SK-N-MC (cell line): Measurements from ENCODE around the gene ECE1.

ENCODE experiments used
- DNase-seq: peaks from one replicate; pipeline ENCODE4 v3.0.0-alpha.2; 2011; ENCODE audit warnings: low read depth, low spot score
- H3K27ac ChIP-seq: fragments of 200-600 bp; sonication (generic); 2 replicates; pipeline ENCODE4 v1.5.1; 2016; ENCODE audit warnings: mixed run types
- H3K36me3 ChIP-seq: fragments of 200-600 bp; sonication (generic); 2 replicates; pipeline ENCODE4 v1.6.1; 2017; ENCODE audit warnings: antibody characterized with exemption, low read length, mixed read lengths; ENCODE audit not compliant: insufficient read depth
- H3K4me3 ChIP-seq: fragments of 200-600 bp; sonication (generic); 2 replicates; pipeline ENCODE4 v1.5.1; 2016
- H3K9ac ChIP-seq: fragments of 200-600 bp; sonication (generic); 2 replicates; pipeline ENCODE4 v1.8.0; 2017; ENCODE audit warnings: mixed run types, mixed read lengths; ENCODE audit not compliant: insufficient read length
- H3K9me3 ChIP-seq: fragments of 200-600 bp; sonication (generic); 2 replicates; pipeline ENCODE4 v1.6.1; 2017; ENCODE audit warnings: low read depth, mild to moderate bottlenecking, antibody characterized with exemption, low read length, moderate library complexity, mixed read lengths
- EZH2 ChIP-seq: fragments of 200-600 bp; sonication (generic); IDR thresholded peaks from one replicate; pipeline ENCODE4 v1.6.1; 2017; ENCODE audit warnings: antibody characterized with exemption
- FOXP2 ChIP-seq: optimal IDR thresholded peaks from 2 replicates; pipeline ENCODE3; 2011; ENCODE audit warnings: mild to moderate bottlenecking, moderate library complexity; ENCODE audit not compliant: insufficient read depth; ENCODE audit errors: extremely low read length, control extremely low read depth
- POLR2AphosphoS5 ChIP-seq: IDR thresholded peaks from 2 replicates; pipeline ENCODE4 v1.6.1; 2012; ENCODE audit warnings: mild to moderate bottlenecking, low read depth, low read length, borderline replicate concordance

ECE1 gene

GRCh38 chr1:21289700-21290545, at the start of gene ECE1:
Gene ECE1, minus strand, starts transcription at chr1:21290463. Its CDS starts 49 bp downstream, at chr1:21290414.
- no peak within 1 kb of the TSS for H3K27ac ChIP-seq
- peak within 1 kb of the TSS; percentile 82 for H3K4me3 ChIP-seq
- TF ChIP-seq POLR2AphosphoS5 (peak; percentile 70), EZH2 (no peak)
- no peaks in the 10 kb centered on the region for H3K36me3 ChIP-seq
- peak within 1 kb of the TSS; percentile 63 for H3K9ac ChIP-seq
- no peaks in the 10 kb centered on the region for H3K9me3 ChIP-seq
- DNase-seq: no peak

DNA sequence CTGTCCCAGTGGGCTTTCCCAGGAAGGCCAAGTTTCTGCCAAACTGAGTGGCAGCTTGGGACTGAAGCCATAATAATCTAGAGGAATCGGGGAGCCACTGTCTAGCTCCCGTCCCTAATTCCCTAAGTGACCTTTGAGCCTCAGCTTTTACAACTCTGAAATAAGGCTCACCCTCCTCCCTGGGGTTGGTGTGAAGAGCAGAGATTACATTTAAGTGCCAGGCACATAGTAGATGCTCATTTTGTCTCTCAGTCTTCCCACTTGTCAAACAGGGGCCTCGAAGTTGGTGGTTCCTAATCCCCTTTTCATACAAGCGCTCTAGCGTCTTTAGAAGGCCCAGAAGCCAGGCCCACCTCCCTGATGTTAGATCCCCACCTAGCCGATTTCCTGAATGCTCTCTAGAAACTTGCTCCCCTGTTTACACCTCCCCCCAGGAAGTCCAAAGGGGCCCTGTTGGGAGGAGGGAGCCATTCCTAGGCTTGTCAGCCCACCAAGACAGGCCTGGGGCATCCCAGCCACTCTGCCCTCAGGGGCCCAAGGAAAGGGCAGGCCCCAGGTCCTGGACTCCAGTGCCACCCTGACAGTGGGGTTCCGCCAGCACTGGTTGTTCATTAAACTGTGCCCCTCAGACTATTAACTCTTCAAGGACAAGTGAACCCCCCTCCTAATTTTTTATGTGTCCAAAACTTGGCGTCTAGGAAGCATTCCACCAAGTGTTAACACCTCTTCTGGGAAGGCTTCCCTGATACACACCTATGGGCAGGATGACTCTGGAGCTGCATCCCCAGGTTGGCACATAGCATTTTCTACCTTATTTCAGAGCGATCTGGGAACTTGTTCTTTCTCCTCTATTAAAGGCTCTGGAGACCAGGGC, 49.3 kb upstream of the ECE1 start:
- Histone ChIP-seq H3K9me3 (no peaks in the 10 kb centered on the region), H3K36me3 (no peaks in the 10 kb centered on the region), H3K27ac (no peak overlapping the region), H3K4me3 (no peak overlapping the region), H3K9ac (no peak overlapping the region)
- TF ChIP-seq FOXP2 (no peak), POLR2AphosphoS5 (no peak), EZH2 (no peak)
- no peak for DNase-seq

- TF ChIP-seq EZH2 (no peak), FOXP2 (no peak), POLR2AphosphoS5 (no peak)
- no peak overlapping the region for H3K9ac ChIP-seq
- H3K4me3 ChIP-seq: no peak overlapping the region
- H3K36me3 ChIP-seq: no peaks in the 10 kb centered on the region
- no peaks in the 10 kb centered on the region for H3K9me3 ChIP-seq
- 0 out of 2 replicates have a peak overlapping the region, but pooled peaks have one; percentile 6 for H3K27ac ChIP-seq
- no peak for DNase-seq
Observed at GRCh38 chr1:21338573-21339355, 48.5 kb upstream of the ECE1 start.

DNA sequence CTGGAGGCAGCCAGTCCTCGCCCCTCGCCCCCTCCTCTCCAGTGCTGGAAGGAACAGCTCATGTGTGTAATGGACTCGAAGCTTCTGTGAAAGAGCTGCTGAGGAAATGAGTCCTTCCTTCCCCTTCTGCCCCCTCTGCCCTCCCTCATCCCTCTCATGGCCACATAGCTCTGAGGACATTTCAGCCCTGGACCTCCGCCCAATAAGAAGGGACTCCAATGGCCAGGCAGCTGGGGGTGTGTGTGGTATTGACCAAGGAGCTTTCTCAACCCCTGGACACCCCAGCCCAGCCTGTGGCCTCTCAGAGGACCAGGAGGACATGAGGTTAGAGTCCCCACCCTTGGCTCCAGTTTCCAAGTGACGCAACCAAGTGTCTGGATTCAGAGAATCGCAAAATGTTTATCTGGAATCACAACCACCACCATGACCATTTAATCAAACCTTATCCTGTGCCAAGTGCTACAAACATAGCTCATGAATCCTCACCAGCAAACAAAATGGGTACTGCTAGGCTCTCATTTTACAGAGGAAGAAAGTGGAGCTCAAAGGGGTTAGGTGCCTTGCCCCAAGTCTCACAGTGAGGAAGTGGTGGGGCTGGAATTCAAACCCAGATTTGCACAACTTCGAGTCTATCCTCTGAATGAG, 47.8 kb upstream of the ECE1 start:
- no peak overlapping the region for H3K9ac ChIP-seq
- no peak overlapping the region for H3K4me3 ChIP-seq
- no peak for DNase-seq
- 0 out of 2 replicates have a peak overlapping the region, but pooled peaks have one; percentile 6 for H3K27ac ChIP-seq
- no peaks in the 10 kb centered on the region for H3K9me3 ChIP-seq
- TF ChIP-seq EZH2 (no peak), FOXP2 (no peak), POLR2AphosphoS5 (no peak)
- H3K36me3 ChIP-seq: no peaks in the 10 kb centered on the region

GRCh38 chr1:21337454-21337927, 47.2 kb upstream of the ECE1 start:
- Histone ChIP-seq H3K4me3 (no peak overlapping the region), H3K9me3 (no peaks in the 10 kb centered on the region), H3K9ac (no peak overlapping the region), H3K27ac (no peak overlapping the region), H3K36me3 (no peaks in the 10 kb centered on the region)
- DNase-seq: no peak
- no peak for TF ChIP-seq EZH2
- TF ChIP-seq FOXP2: no peak
- no peak for TF ChIP-seq POLR2AphosphoS5

DNA sequence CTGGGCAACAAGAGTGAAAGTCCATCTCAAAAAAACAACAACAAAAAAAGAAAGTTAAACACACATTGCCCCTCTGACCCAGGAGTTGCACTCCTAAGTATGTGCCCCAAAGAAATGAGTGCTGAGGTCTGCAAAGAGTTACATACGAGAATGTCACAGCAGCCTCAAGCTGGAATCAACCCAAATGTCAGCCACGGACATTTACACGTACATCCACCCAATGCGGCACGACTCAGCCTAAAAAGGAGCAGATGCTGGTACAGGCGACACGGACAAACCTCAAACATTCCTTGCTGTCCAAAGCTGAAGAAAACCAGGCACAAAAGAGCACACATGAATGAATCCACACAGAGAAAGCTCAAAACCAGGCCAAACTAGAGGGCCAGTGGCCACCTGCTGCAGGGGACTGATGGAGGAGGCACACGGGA, 46.8 kb upstream of the ECE1 start:
- DNase-seq: no peak
- no peaks in the 10 kb centered on the region for H3K36me3 ChIP-seq
- H3K4me3 ChIP-seq: no peak overlapping the region
- H3K9me3 ChIP-seq: no peaks in the 10 kb centered on the region
- TF ChIP-seq EZH2 (no peak), POLR2AphosphoS5 (no peak), FOXP2 (no peak)
- H3K27ac ChIP-seq: peak overlapping the region; percentile 16; the same call in 1 of the 2 replicates
- H3K9ac ChIP-seq: no peak overlapping the region

DNA sequence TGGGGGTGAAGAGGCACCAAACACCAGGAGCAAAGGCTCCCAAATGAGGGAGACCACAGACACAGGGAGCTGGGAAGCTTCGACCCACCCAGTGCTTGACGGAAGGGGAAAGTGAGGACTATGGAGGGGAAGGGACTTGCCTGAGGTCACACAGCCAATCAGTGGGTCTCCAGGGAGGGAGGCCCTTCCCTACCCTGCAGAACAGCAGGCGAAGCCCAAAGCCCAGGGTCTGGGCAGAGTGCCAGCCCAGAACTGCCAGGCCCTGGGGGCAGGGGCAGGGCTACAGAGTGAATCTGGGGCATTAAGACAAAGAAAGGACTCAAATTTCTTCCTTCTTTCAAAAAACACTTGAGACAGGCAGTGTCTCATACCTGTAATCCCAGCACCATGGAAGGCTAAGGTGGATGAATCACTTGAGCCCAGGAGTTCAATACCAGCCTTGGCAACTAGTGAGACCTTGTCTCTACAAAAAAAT, 45.5 kb upstream of the ECE1 start:
- Histone ChIP-seq H3K36me3 (no peaks in the 10 kb centered on the region), H3K4me3 (peak overlapping the region; percentile 42), H3K9me3 (no peaks in the 10 kb centered on the region), H3K9ac (no peak overlapping the region), H3K27ac (peak overlapping the region; percentile 42; the same call in 1 of the 2 replicates)
- no peak for DNase-seq
- TF ChIP-seq FOXP2 (no peak), EZH2 (no peak)
